ENCODE data around the gene ATP6V0A4.

ATP6V0A4 gene

GRCh38 chr7:138710536-138711385 lies 87.2 kb downstream of the ATP6V0A4 start:
- FAIRE-seq (no peak), DNase-seq (ENCODE audit: insufficient read length, low spot score) (no peak)
- no peak for TF ChIP-seq CTCF (IDR thresholded peaks at IDR 0.05; ENCODE audit: insufficient read depth, missing control alignments)

- TF ChIP-seq CTCF (IDR thresholded peaks at IDR 0.05; ENCODE audit: insufficient read depth, missing control alignments) = no peak
- DNase-seq (ENCODE audit: insufficient read length, low spot score) (no peak), FAIRE-seq (no peak)
Observed at GRCh38 chr7:138705167-138705566, 92.8 kb downstream of the ATP6V0A4 start.

GRCh38 chr7:138701537-138701923 lies 96.5 kb downstream of the ATP6V0A4 start:
- DNase-seq (ENCODE audit: insufficient read length, low spot score) (no peak), FAIRE-seq (no peak)
- no peak for TF ChIP-seq CTCF (IDR thresholded peaks at IDR 0.05; ENCODE audit: insufficient read depth, missing control alignments)

- DNase-seq (ENCODE audit: insufficient read length, low spot score) = no peak
- TF ChIP-seq CTCF (IDR thresholded peaks at IDR 0.05; ENCODE audit: insufficient read depth, missing control alignments) = no peak
- no peak for FAIRE-seq
Observed at GRCh38 chr7:138700857-138701536, 97.0 kb downstream of the ATP6V0A4 start, which contains the start of gene SVOPL. SVOPL (minus strand) TSS chr7:138701362; CDS start chr7:138679045, 22,317 bp downstream.

- FAIRE-seq (no peak), DNase-seq (ENCODE audit: insufficient read length, low spot score) (no peak)
- TF ChIP-seq CTCF (IDR thresholded peaks at IDR 0.05; ENCODE audit: insufficient read depth, missing control alignments) = no peak
Observed at GRCh38 chr7:138699661-138700060, 98.3 kb downstream of the ATP6V0A4 start.

- no peak for TF ChIP-seq CTCF (IDR thresholded peaks at IDR 0.05; ENCODE audit: insufficient read depth, missing control alignments)
- no peak for FAIRE-seq
- no peak for DNase-seq (ENCODE audit: insufficient read length, low spot score)
Observed at GRCh38 chr7:138698281-138698680, 99.7 kb downstream of the ATP6V0A4 start.

Data from D721Med (cell line).